ENCODE measurements around the gene MMP20. TPM values are rescaled to one million over a fixed set of nuclear protein-coding genes. Genes with fewer than 3 reads are reported as not detected.
A peak's percentile ranks its signal among the peaks of the same experiment; 100 is the strongest.

Gene MMP20
- total and polyA plus RNA-seq, 2 of the 13 experiments (the other 11 are each of a cell fraction or from before 2014, with no cell fraction given), result 0.05 TPM; not detected in 1

DNA sequence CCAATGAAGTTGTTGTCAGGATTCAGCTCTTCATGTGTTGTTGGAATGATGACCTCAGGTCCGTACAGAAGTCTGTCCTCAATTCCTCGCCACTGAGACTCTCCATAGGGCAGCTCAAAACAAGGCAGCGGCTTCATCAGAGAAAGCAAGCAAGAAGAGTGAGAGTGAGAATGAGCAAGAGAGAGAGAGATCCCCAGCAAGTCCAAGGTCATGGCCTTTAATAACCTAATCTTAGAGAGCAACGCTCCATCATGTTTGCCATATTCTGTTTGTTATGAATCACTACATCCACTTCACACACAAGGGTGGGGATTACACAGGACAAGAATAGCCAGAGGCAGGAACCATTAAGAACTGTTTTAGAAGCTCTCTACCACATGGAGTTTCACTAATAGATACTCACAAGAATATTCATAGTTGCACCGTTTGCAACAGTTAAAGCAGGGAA is 71.3 kb downstream of the MMP20 start:
- peaks cover 12% of the 10 kb centered on the region for H3K4me1 ChIP-seq (ENCODE audit: insufficient read depth, low read length)
- H3K4me3 ChIP-seq (replicated peaks in 1 of 3; ENCODE audit: insufficient read depth in 1 of 3, low read depth in 2 of 3, low read length in 3 of 3), result no peak overlapping the region
- in situ Hi-C loops (cut with HindIII; ENCODE audit: extremely low pct_ligation_motif_present, low pct_unique_long_range_greater_than_20kb) (no loop called here), intact Hi-C loops (cut with micrococcal nuclease; ENCODE audit: unreplicated experiment) (loop anchor here (5.0 kb wide), 1 partner anchor 58 kb away; no protein-coding TSS in a partner anchor)
- no peak for FAIRE-seq
- 20% methylated on average over 5 of the region's 5 CpGs for WGBS (ENCODE audit: low lambda C conversion rate)
- no TSS peak for BruUV-seq (replicated peaks)
- H3K27ac ChIP-seq (ENCODE audit: extremely low read length, insufficient read depth, low read length), result no peak overlapping the region
- ChIA-PET CTCF (ENCODE audit: low intra/inter-chr PET ratio, low total read pairs) (no interaction called here), POLR2A (interaction anchor here (0.9 to 2.2 kb wide), 2 partner anchors 49 to 61 kb away, joined by 3 to 7 read pairs; no protein-coding TSS in a partner anchor)
- H2AFZ ChIP-seq (ENCODE audit: low read length), result no peak overlapping the region
- H3K27me3 ChIP-seq (ENCODE audit: control insufficient read depth in 1 of 2, insufficient read depth in 2 of 2, low read length in 2 of 2), result 0 out of 5 replicates have a peak, but pooled peaks cover 0 to 4% of the 10 kb centered on the region in 2 experiments
- peak; percentile 63 for ATAC-seq
- H3K9ac ChIP-seq (ENCODE audit: insufficient read depth, low read depth, low read length), result no peak overlapping the region
- no peaks in the 10 kb centered on the region for H3K9me3 ChIP-seq (ENCODE audit: low read length)
- no peaks in the 10 kb centered on the region for H3K36me3 ChIP-seq (replicated peaks in 1 of 2; ENCODE audit: control insufficient read depth in 1 of 2, insufficient read depth in 2 of 2, low read length in 2 of 2)
- no peaks in the 10 kb centered on the region for H4K20me1 ChIP-seq (ENCODE audit: insufficient read depth, low read length)
- H3K79me2 ChIP-seq (ENCODE audit: insufficient read depth, low read length), result no peaks in the 10 kb centered on the region
- DNase-seq (ENCODE audit: low spot score), result peak; percentile 68
- H3K4me2 ChIP-seq (ENCODE audit: low read depth, low read length), result no peak overlapping the region
- peak; percentile 72; the same call in 1 of the 2 replicates for TF ChIP-seq TBX3 (IDR thresholded peaks at IDR 0.05; ENCODE audit: borderline replicate concordance)
- TF ChIP-seq, protein P1, sequence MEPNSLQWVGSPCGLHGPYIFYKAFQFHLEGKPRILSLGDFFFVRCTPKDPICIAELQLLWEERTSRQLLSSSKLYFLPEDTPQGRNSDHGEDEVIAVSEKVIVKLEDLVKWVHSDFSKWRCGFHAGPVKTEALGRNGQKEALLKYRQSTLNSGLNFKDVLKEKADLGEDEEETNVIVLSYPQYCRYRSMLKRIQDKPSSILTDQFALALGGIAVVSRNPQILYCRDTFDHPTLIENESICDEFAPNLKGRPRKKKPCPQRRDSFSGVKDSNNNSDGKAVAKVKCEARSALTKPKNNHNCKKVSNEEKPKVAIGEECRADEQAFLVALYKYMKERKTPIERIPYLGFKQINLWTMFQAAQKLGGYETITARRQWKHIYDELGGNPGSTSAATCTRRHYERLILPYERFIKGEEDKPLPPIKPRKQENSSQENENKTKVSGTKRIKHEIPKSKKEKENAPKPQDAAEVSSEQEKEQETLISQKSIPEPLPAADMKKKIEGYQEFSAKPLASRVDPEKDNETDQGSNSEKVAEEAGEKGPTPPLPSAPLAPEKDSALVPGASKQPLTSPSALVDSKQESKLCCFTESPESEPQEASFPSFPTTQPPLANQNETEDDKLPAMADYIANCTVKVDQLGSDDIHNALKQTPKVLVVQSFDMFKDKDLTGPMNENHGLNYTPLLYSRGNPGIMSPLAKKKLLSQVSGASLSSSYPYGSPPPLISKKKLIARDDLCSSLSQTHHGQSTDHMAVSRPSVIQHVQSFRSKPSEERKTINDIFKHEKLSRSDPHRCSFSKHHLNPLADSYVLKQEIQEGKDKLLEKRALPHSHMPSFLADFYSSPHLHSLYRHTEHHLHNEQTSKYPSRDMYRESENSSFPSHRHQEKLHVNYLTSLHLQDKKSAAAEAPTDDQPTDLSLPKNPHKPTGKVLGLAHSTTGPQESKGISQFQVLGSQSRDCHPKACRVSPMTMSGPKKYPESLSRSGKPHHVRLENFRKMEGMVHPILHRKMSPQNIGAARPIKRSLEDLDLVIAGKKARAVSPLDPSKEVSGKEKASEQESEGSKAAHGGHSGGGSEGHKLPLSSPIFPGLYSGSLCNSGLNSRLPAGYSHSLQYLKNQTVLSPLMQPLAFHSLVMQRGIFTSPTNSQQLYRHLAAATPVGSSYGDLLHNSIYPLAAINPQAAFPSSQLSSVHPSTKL (CRISPR knock-in tag; IDR thresholded peaks at IDR 0.05), result peak; percentile 59
- peak in 1 of 2 experiments; percentile 44; a peak in 1 of 4 replicates for TF ChIP-seq EP300 (IDR thresholded peaks at IDR 0.05; ENCODE audit: low read depth in 2 of 2, low read length in 2 of 2)
- no peak for TF ChIP-seq EP300 (CRISPR knock-in tag; IDR thresholded peaks at IDR 0.05; ENCODE audit: borderline replicate concordance)
- TF ChIP-seq TBL1XR1 (IDR thresholded peaks at IDR 0.05; ENCODE audit: borderline replicate concordance, low read length, partially characterized antibody), result peak; percentile 76
- no peak for TF ChIP-seq NFKB2 (CRISPR knock-in tag; IDR thresholded peaks at IDR 0.05; ENCODE audit: borderline replicate concordance)
- TF ChIP-seq BCL6 (CRISPR knock-in tag; IDR thresholded peaks at IDR 0.05), result peak; percentile 89
- TF ChIP-seq SKI (IDR thresholded peaks at IDR 0.05; ENCODE audit: partially characterized antibody), result peak; percentile 59
- TF ChIP-seq SOX13 (IDR thresholded peaks at IDR 0.05), result no peak
- peak in 1 of 2 experiments; percentile 25; a peak in 1 of 4 replicates for TF ChIP-seq SOX13 (CRISPR knock-in tag; conservative IDR thresholded peaks at IDR 0.05 in 1 of 2, IDR thresholded peaks at IDR 0.05 in 1 of 2)
- TF ChIP-seq NR2F1 (CRISPR knock-in tag; IDR thresholded peaks at IDR 0.05), result peak; percentile 27 to 68; a peak in 2 of 4 replicates
- no peak for TF ChIP-seq MBD4 (IDR thresholded peaks at IDR 0.05; ENCODE audit: borderline replicate concordance, low read length)
- peak; percentile 29; the same call in 1 of the 2 replicates for TF ChIP-seq TCF7 (IDR thresholded peaks at IDR 0.05; ENCODE audit: low read depth)
- TF ChIP-seq FOSL2 (CRISPR knock-in tag; IDR thresholded peaks at IDR 0.05), result peak; percentile 81
- TF ChIP-seq NR2F6 (IDR thresholded peaks at IDR 0.05), result peak; percentile 21; the same call in 1 of the 2 replicates
- TF ChIP-seq NR2F6 (CRISPR knock-in tag; IDR thresholded peaks at IDR 0.05), result no peak
- 0 out of 2 replicates have a peak, but pooled peaks have one; percentile 13 for TF ChIP-seq GATAD2A (CRISPR knock-in tag; IDR thresholded peaks at IDR 0.05)
- peak; percentile 35; the same call in 1 of the 2 replicates for TF ChIP-seq RXRB (CRISPR knock-in tag; IDR thresholded peaks at IDR 0.05; ENCODE audit: borderline replicate concordance)
- TF ChIP-seq, protein P2, sequence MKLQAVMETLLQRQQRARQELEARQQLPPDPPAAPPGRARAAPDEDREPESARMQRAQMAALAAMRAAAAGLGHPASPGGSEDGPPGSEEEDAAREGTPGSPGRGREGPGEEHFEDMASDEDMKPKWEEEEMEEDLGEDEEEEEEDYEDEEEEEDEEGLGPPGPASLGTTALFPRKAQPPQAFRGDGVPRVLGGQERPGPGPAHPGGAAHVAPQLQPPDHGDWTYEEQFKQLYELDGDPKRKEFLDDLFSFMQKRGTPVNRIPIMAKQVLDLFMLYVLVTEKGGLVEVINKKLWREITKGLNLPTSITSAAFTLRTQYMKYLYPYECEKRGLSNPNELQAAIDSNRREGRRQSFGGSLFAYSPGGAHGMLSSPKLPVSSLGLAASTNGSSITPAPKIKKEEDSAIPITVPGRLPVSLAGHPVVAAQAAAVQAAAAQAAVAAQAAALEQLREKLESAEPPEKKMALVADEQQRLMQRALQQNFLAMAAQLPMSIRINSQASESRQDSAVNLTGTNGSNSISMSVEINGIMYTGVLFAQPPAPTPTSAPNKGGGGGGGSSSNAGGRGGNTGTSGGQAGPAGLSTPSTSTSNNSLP (IDR thresholded peaks at IDR 0.05; ENCODE audit: low read depth, low read length), result peak; percentile 33; the same call in 1 of the 2 replicates
- TF ChIP-seq HMG20A (CRISPR knock-in tag; IDR thresholded peaks at IDR 0.05; ENCODE audit: borderline replicate concordance), result peak; percentile 69; the same call in 1 of the 2 replicates
- no peak for TF ChIP-seq MLLT10 (CRISPR knock-in tag; IDR thresholded peaks at IDR 0.05)
- TF ChIP-seq SALL2 (CRISPR knock-in tag; IDR thresholded peaks at IDR 0.05), result no peak

All from HepG2 (cell line).